NCI-H526 (cell line): ENCODE results near the gene KCNC2.
"Not testable (repeated sequence)": the region's sequence is repeated elsewhere in the genome, so short reads cannot be mapped to it uniquely, and the experiment has no call there.

Experiments
- DNase-seq, 2 experiments: peaks; one replicate each; lab custom pipeline; 2025; lab: John Stamatoyannopoulos, UW

KCNC2 gene

GRCh38 chr12:75209812-75210138 lies at the start of gene KCNC2:
KCNC2 (minus strand) TSS chr12:75209839.
- no peak for DNase-seq

GRCh38 chr12:75259143-75259542 lies 49.5 kb upstream of the KCNC2 start:
- no peak for DNase-seq

GRCh38 chr12:75257510-75257909 lies 47.9 kb upstream of the KCNC2 start:
- no peak for DNase-seq

GRCh38 chr12:75245108-75245507 lies 35.5 kb upstream of the KCNC2 start:
- no peak for DNase-seq

GRCh38 chr12:75239987-75240386 lies 30.3 kb upstream of the KCNC2 start:
- no peak for DNase-seq

GRCh38 chr12:75236206-75236605 lies 26.6 kb upstream of the KCNC2 start:
- DNase-seq: no peak

- DNase-seq: no peak
These were observed 17.5 kb upstream of the KCNC2 start for GRCh38 chr12:75227132-75227531.

GRCh38 chr12:75212072-75212471 lies 2.4 kb upstream of the KCNC2 start:
- no peak for DNase-seq

- peak in 1 of 2 experiments; percentile 25 for DNase-seq
These were observed 505 bp downstream of the KCNC2 start for GRCh38 chr12:75208856-75209811.

- no peak for DNase-seq
These were observed 2.1 kb downstream of the KCNC2 start for GRCh38 chr12:75207338-75208083.

GRCh38 chr12:75205558-75205957 lies 4.1 kb downstream of the KCNC2 start:
- DNase-seq: no peak

- DNase-seq: no peak
These were observed 12.8 kb downstream of the KCNC2 start for GRCh38 chr12:75196865-75197264.

- DNase-seq: no peak
These were observed 13.2 kb downstream of the KCNC2 start for GRCh38 chr12:75196408-75196807.

GRCh38 chr12:75194250-75194649 lies 15.4 kb downstream of the KCNC2 start:
- DNase-seq: no peak

- no peak for DNase-seq
These were observed 17.4 kb downstream of the KCNC2 start for GRCh38 chr12:75192196-75192595.

GRCh38 chr12:75190846-75191245 lies 18.8 kb downstream of the KCNC2 start:
- DNase-seq: no peak

- DNase-seq: not testable (repeated sequence)
These were observed 23.8 kb downstream of the KCNC2 start for GRCh38 chr12:75185881-75186280.

GRCh38 chr12:75184516-75184915 lies 25.1 kb downstream of the KCNC2 start:
- DNase-seq: peak in 1 of 2 experiments; percentile 5

GRCh38 chr12:75183967-75184366 lies 25.7 kb downstream of the KCNC2 start:
- DNase-seq: no peak

- no peak for DNase-seq
These were observed 31.6 kb downstream of the KCNC2 start for GRCh38 chr12:75177997-75178396.

- no peak for DNase-seq
These were observed 37.0 kb downstream of the KCNC2 start for GRCh38 chr12:75172611-75173010.

GRCh38 chr12:75170640-75171185 lies 38.9 kb downstream of the KCNC2 start:
- no peak for DNase-seq

GRCh38 chr12:75162845-75163244 lies 46.8 kb downstream of the KCNC2 start:
- DNase-seq: no peak
